Panc1 (cell line): ENCODE data around the gene MEIS2.

ENCODE experiments used
- CTCF ChIP-seq: fragments of 450-650 bp; IDR thresholded peaks from 2 replicates; pipeline ENCODE4 v1.5.1; 2017; ENCODE audit warnings: mild to moderate bottlenecking
- POLR2AphosphoS5 ChIP-seq: IDR thresholded peaks from 2 replicates; pipeline ENCODE4 v1.6.1; 2012; ENCODE audit warnings: mild to moderate bottlenecking, low read depth, low read length, moderate library complexity
- SIN3A ChIP-seq: IDR thresholded peaks from 2 replicates; pipeline ENCODE4 v1.6.1; 2012; ENCODE audit warnings: low read depth, mild to moderate bottlenecking, low read length, moderate library complexity, borderline replicate concordance; ENCODE audit not compliant: insufficient read depth
- TCF7L2 ChIP-seq: IDR thresholded peaks from 2 replicates; pipeline ENCODE4 v1.6.1; 2011; ENCODE audit warnings: mild to moderate bottlenecking, low read depth, low read length, inconsistent platforms
- TF ChIP-seq, protein P1 (sequence below), 2 experiments: IDR thresholded peaks; 2 replicates each; pipeline ENCODE4 v1.6.1; 2011 to 2012; ENCODE audit warnings: low read depth in 2 of 2, control low read depth in 1 of 2, low read length in 1 of 2, mild to moderate bottlenecking in 1 of 2, moderate library complexity in 1 of 2; ENCODE audit not compliant: insufficient read depth in 1 of 2

GRCh38 chr15:36966708-36967107, 133.6 kb downstream of the MEIS2 start:
- TF ChIP-seq CTCF (no peak), SIN3A (no peak), POLR2AphosphoS5 (no peak), TCF7L2 (no peak)
- TF ChIP-seq, protein P1, sequence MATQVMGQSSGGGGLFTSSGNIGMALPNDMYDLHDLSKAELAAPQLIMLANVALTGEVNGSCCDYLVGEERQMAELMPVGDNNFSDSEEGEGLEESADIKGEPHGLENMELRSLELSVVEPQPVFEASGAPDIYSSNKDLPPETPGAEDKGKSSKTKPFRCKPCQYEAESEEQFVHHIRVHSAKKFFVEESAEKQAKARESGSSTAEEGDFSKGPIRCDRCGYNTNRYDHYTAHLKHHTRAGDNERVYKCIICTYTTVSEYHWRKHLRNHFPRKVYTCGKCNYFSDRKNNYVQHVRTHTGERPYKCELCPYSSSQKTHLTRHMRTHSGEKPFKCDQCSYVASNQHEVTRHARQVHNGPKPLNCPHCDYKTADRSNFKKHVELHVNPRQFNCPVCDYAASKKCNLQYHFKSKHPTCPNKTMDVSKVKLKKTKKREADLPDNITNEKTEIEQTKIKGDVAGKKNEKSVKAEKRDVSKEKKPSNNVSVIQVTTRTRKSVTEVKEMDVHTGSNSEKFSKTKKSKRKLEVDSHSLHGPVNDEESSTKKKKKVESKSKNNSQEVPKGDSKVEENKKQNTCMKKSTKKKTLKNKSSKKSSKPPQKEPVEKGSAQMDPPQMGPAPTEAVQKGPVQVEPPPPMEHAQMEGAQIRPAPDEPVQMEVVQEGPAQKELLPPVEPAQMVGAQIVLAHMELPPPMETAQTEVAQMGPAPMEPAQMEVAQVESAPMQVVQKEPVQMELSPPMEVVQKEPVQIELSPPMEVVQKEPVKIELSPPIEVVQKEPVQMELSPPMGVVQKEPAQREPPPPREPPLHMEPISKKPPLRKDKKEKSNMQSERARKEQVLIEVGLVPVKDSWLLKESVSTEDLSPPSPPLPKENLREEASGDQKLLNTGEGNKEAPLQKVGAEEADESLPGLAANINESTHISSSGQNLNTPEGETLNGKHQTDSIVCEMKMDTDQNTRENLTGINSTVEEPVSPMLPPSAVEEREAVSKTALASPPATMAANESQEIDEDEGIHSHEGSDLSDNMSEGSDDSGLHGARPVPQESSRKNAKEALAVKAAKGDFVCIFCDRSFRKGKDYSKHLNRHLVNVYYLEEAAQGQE (IDR thresholded peaks at IDR 0.05; ENCODE audit: insufficient read depth in 1 of 2, low read depth in 2 of 2, low read length in 1 of 2), result no peak
